Keratinocyte (primary cell): ENCODE results near the gene NUDT3. TPM values are rescaled to one million over a fixed set of nuclear protein-coding genes. Genes with fewer than 3 reads are reported as not detected.
A peak's percentile ranks its signal among the peaks of the same experiment; 100 is the strongest.

Experiments
- DNase-seq: peaks from one replicate; pipeline ENCODE4 v3.0.0-alpha.2; 2011; ENCODE audit warnings: low read depth, missing footprints, low spot score
- FAIRE-seq: peaks from 2 replicates; lab custom pipeline; 2011; peaks lifted over from hg19 to GRCh38; lab: Jason Lieb, UNC
- H2AFZ ChIP-seq: 2 replicates; pipeline ENCODE4 v1.6.0; 2012; ENCODE audit warnings: low read length, control low read depth, inconsistent platforms; ENCODE audit not compliant: control insufficient read depth
- H3K27ac ChIP-seq: 2 replicates; pipeline ENCODE4 v1.5.1; 2011; ENCODE audit warnings: low read length; ENCODE audit not compliant: control insufficient read depth, insufficient read depth
- H3K27me3 ChIP-seq: 3 replicates; pipeline ENCODE4 v1.6.0; 2011; ENCODE audit warnings: low read length; ENCODE audit not compliant: control insufficient read depth, insufficient read depth; ENCODE audit errors: extremely low read depth
- H3K36me3 ChIP-seq, 2 experiments: 2 replicates in 1 of 2; 3 replicates in 1 of 2; pipeline ENCODE4 v1.5.1; 2011; ENCODE audit warnings: low read length in 2 of 2, mild to moderate bottlenecking in 1 of 2; ENCODE audit not compliant: control insufficient read depth in 2 of 2, insufficient read depth in 2 of 2; ENCODE audit errors: extremely low read depth in 1 of 2
- H3K4me1 ChIP-seq: 3 replicates; pipeline ENCODE4 v1.5.1; 2011; ENCODE audit warnings: low read length; ENCODE audit not compliant: control insufficient read depth, insufficient read depth; ENCODE audit errors: extremely low read depth
- H3K4me2 ChIP-seq: 3 replicates; pipeline ENCODE4 v1.6.0; 2011; ENCODE audit warnings: low read depth, low read length; ENCODE audit not compliant: control insufficient read depth, insufficient read depth; ENCODE audit errors: extremely low read depth
- H3K4me3 ChIP-seq, 3 experiments: fragments of 200-600 bp in 1 of 3; sonication (generic) in 1 of 3; 2 replicates in 2 of 3; 3 replicates in 1 of 3; pipeline ENCODE4 v1.5.1; 2011 to 2016; ENCODE audit warnings: low read length in 3 of 3, mild to moderate bottlenecking in 3 of 3, control low read depth in 2 of 3, inconsistent platforms in 1 of 3, low read depth in 1 of 3, mixed read lengths in 1 of 3, mixed run types in 1 of 3, moderate library complexity in 1 of 3; ENCODE audit not compliant: control insufficient read depth in 2 of 3, insufficient read depth in 2 of 3; ENCODE audit errors: extremely low read depth in 1 of 3
- H3K79me2 ChIP-seq: 2 replicates; pipeline ENCODE4 v1.6.0; 2012; ENCODE audit warnings: low read length; ENCODE audit not compliant: control insufficient read depth, insufficient read depth
- H3K9ac ChIP-seq: 3 replicates; pipeline ENCODE4 v1.6.0; 2011; ENCODE audit warnings: low read length; ENCODE audit not compliant: control insufficient read depth, insufficient read depth; ENCODE audit errors: extremely low read depth
- H3K9me1 ChIP-seq: 3 replicates; pipeline ENCODE4 v1.6.0; 2011; ENCODE audit warnings: low read length; ENCODE audit not compliant: control insufficient read depth, insufficient read depth; ENCODE audit errors: extremely low read depth
- H3K9me3 ChIP-seq: 2 replicates; pipeline ENCODE4 v1.5.1; 2012; ENCODE audit warnings: low read depth, low read length; ENCODE audit not compliant: control insufficient read depth
- H4K20me1 ChIP-seq: 3 replicates; pipeline ENCODE4 v1.6.0; 2011; ENCODE audit warnings: low read length; ENCODE audit not compliant: control insufficient read depth, insufficient read depth; ENCODE audit errors: extremely low read depth
- EZH2 ChIP-seq: IDR thresholded peaks from one replicate; pipeline ENCODE4 v1.6.1; 2012; ENCODE audit warnings: inconsistent platforms, mild to moderate bottlenecking, low read length, moderate library complexity
- dilution Hi-C: fragments of 300-500 bp; cut with MboI; formaldehyde crosslinking; loops from one replicate; pipeline ENCODE4 v1.7.0; 2020; ENCODE audit warnings: low sequenced_read_pairs; ENCODE audit not compliant: extremely low pct_ligation_motif_present
- polyA plus RNA-seq, 5 experiments: library from polyadenylated mRNA; depleted of rRNA in 3 of 5; stranded (reverse) in 3 of 5; stranded (forward) in 1 of 5; unstranded in 1 of 5; fragments of >200 nt; gene quantifications; 1 replicate in 1 of 5; 2 replicates in 3 of 5; 3 replicates in 1 of 5; pipeline versions ENCODE4 v1.2.1 to v1.2.3, GENCODE V29; 2011 to 2012; ENCODE audit warnings: missing spikeins in 2 of 5, low read depth in 1 of 5, low replicate concordance in 1 of 5
- TF ChIP-seq, protein P1 (sequence below), 3 experiments: IDR thresholded peaks in 1 of 3; conservative IDR thresholded peaks in 1 of 3; optimal IDR thresholded peaks in 1 of 3; 2 replicates in 2 of 3; 3 replicates in 1 of 3; pipeline versions ENCODE3 to v1.5.1; 2011; ENCODE audit warnings: low read length in 3 of 3, mild to moderate bottlenecking in 3 of 3, moderate library complexity in 2 of 3, control low read depth in 1 of 3, inconsistent platforms in 1 of 3; ENCODE audit not compliant: insufficient read depth in 2 of 3; ENCODE audit errors: extremely low read depth in 1 of 3

The NUDT3 gene
- polyA plus RNA-seq, 1 donor (not counting 4 experiments of a cell fraction or from before 2014, with no cell fraction given) = 16.5 TPM

DNA sequence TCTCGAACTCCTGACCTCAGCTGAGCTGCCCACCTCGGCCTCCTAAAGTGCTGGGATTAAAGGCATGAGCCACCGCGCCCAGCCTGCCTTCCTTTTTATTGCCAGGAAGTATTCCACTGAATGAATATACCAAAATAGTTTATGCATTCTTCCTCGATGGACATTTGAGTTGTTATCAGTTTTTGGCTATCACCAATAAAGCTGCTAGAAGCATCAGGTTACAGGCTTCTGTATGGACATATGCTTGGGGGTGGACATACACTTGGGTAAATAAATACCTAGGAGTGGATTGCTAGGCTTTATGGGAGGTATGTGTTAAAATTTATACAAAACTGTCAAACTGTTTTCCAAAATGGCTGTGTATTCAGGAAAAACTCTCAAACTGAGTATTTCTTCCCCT is 43.4 kb upstream of the NUDT3 start:
- no peak for FAIRE-seq
- no peak for DNase-seq
- no peaks in the 10 kb centered on the region for H3K79me2 ChIP-seq
- no peak overlapping the region for H3K4me3 ChIP-seq
- no peaks in the 10 kb centered on the region for H3K36me3 ChIP-seq
- no peaks in the 10 kb centered on the region for H3K9me3 ChIP-seq
- H3K27me3 ChIP-seq = no peaks in the 10 kb centered on the region
- no peak for TF ChIP-seq EZH2
- TF ChIP-seq, protein P1, sequence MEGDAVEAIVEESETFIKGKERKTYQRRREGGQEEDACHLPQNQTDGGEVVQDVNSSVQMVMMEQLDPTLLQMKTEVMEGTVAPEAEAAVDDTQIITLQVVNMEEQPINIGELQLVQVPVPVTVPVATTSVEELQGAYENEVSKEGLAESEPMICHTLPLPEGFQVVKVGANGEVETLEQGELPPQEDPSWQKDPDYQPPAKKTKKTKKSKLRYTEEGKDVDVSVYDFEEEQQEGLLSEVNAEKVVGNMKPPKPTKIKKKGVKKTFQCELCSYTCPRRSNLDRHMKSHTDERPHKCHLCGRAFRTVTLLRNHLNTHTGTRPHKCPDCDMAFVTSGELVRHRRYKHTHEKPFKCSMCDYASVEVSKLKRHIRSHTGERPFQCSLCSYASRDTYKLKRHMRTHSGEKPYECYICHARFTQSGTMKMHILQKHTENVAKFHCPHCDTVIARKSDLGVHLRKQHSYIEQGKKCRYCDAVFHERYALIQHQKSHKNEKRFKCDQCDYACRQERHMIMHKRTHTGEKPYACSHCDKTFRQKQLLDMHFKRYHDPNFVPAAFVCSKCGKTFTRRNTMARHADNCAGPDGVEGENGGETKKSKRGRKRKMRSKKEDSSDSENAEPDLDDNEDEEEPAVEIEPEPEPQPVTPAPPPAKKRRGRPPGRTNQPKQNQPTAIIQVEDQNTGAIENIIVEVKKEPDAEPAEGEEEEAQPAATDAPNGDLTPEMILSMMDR (optimal IDR thresholded peaks at IDR 0.05 in 1 of 3, IDR thresholded peaks at IDR 0.05 in 1 of 3, conservative IDR thresholded peaks at IDR 0.05 in 1 of 3; ENCODE audit: extremely low read depth in 1 of 3, insufficient read depth in 2 of 3, low read length in 3 of 3) = no peak
- H2AFZ ChIP-seq = no peak overlapping the region
- no peaks in the 10 kb centered on the region for H3K9me1 ChIP-seq
- dilution Hi-C loops = no loop called here
- H3K4me1 ChIP-seq = no peaks in the 10 kb centered on the region
- H3K9ac ChIP-seq = no peak overlapping the region
- H3K4me2 ChIP-seq = no peak overlapping the region
- no peaks in the 10 kb centered on the region for H4K20me1 ChIP-seq
- H3K27ac ChIP-seq = no peak overlapping the region

DNA sequence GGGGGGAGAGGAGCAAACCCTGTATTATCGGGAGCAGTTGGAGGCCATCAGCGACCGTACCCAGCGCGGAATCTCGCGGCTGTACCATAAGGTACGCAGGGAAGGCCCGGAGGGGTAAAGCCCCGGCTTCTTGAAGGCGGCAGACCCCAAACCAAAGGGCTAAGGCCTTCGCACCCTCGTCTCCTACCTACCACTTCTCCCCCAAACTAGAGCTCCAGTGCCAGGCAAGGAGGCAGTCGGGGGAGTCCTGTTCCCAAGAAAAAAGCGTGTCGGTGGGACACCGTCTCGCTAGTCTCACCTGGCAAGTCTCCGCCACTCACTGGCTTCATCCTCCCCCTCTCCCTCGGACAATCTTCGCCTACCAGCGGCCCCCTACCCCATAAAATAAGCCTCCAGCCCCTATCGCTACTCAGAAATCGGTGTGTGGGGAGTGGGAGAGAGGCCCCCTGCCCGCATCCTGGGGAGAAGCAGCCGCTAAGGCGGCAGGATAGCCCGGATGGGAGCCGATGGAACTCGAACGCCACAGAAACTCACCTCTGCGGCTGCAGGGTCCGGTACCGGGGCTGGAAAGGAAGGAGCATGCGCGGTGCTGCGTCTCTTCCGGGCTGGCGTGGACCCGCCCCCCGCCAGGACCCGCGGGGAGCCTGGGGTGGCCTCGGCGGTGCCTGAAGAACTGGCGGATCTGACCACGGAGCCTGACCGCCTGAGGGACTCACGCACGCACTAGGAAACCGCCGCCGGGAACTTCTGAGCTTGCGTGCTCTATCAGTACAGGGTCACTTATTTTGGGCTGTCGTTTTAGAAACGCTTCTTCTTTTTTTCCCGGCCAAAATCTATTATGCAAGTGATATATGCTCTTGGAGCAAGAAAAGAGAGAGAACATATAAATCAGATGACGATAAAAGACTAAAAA is 33.3 kb upstream of the NUDT3 start, which contains the start of gene RPS10:
RPS10 (minus strand) TSS at position 572 of the 913 bp plus-strand sequence. CDS start 848 bp downstream, outside the sequence.
- no peak for TF ChIP-seq EZH2
- TF ChIP-seq, protein P1 (optimal IDR thresholded peaks at IDR 0.05 in 1 of 3, IDR thresholded peaks at IDR 0.05 in 1 of 3, conservative IDR thresholded peaks at IDR 0.05 in 1 of 3; ENCODE audit: extremely low read depth in 1 of 3, insufficient read depth in 2 of 3, low read length in 3 of 3) = no peak
- Histone ChIP-seq H3K27ac (peak within 1 kb of the TSS; percentile 96), H3K9me1 (no peaks in the 10 kb centered on the region), H3K27me3 (no peaks in the 10 kb centered on the region), H3K79me2 (peaks cover 48% of the 10 kb centered on the region), H3K4me2 (peak within 1 kb of the TSS; percentile 78), H3K36me3 (peaks cover 19 to 36% of the 10 kb centered on the region in 2 experiments), H4K20me1 (peaks cover 2% of the 10 kb centered on the region), H3K4me1 (peaks cover 10% of the 10 kb centered on the region), H3K9ac (peak within 1 kb of the TSS; percentile 100), H2AFZ (peak within 1 kb of the TSS; percentile 51), H3K9me3 (no peaks in the 10 kb centered on the region), H3K4me3 (peak within 1 kb of the TSS; percentile 67 to 98 (median 94))
- FAIRE-seq (no peak), DNase-seq (no peak)
- dilution Hi-C loops = no loop called here
